ENCODE data around the gene GABRD.
"Not testable (repeated sequence)": the region's sequence is repeated elsewhere in the genome, so short reads cannot be mapped to it uniquely, and the experiment has no call there.

GRCh38 chr1:1978690-1979481, 40.3 kb upstream of the GABRD start:
- not testable (repeated sequence) for TF ChIP-seq SUZ12 (IDR thresholded peaks at IDR 0.05; ENCODE audit: extremely low read depth, insufficient read depth, insufficient read length); ZNF274 (IDR thresholded peaks at IDR 0.05; ENCODE audit: low read depth, low read length); YY1 (IDR thresholded peaks at IDR 0.05; ENCODE audit: insufficient read depth, insufficient read length)

Data from NT2/D1 (cell line).